Esophagus (tissue), 2 donors: ENCODE measurements around the gene SPINK1. TPM values are rescaled to one million over a fixed set of nuclear protein-coding genes. Genes with fewer than 3 reads are reported as not detected.
"Not testable (repeated sequence)": the region's sequence is repeated elsewhere in the genome, so short reads cannot be mapped to it uniquely, and the experiment has no call there.

ENCODE experiments used
- H3K27ac ChIP-seq, 2 donors: one replicate each; pipeline ENCODE4 v1.5.1; 2013; ENCODE audit warnings: low read depth in 2 of 2, mild to moderate bottlenecking in 2 of 2, inconsistent platforms in 1 of 2, low read length in 1 of 2, moderate library complexity in 1 of 2
- H3K27me3 ChIP-seq, 2 donors: one replicate each; pipeline ENCODE4 v1.6.1; 2013; ENCODE audit warnings: low read length in 2 of 2, control low read depth in 1 of 2, mild to moderate bottlenecking in 1 of 2; ENCODE audit not compliant: insufficient read depth in 2 of 2, control insufficient read depth in 1 of 2
- H3K36me3 ChIP-seq, 2 donors: one replicate each; pipeline ENCODE4 v1.6.1; 2013; ENCODE audit warnings: low read length in 1 of 2; ENCODE audit not compliant: control insufficient read depth in 2 of 2, insufficient read depth in 2 of 2
- H3K4me1 ChIP-seq, 2 donors: one replicate each; pipeline ENCODE4 v1.6.1; 2013; ENCODE audit warnings: low read length in 1 of 2; ENCODE audit not compliant: control insufficient read depth in 2 of 2, insufficient read depth in 2 of 2
- H3K4me3 ChIP-seq, 2 donors: one replicate each; pipeline ENCODE4 v1.5.1; 2013; ENCODE audit warnings: low read length in 2 of 2, mild to moderate bottlenecking in 2 of 2, low read depth in 1 of 2, moderate library complexity in 1 of 2
- H3K9me3 ChIP-seq, 2 donors: one replicate each; pipeline ENCODE4 v1.6.1; 2013; ENCODE audit warnings: mild to moderate bottlenecking in 2 of 2, low read depth in 1 of 2, low read length in 1 of 2, moderate library complexity in 1 of 2; ENCODE audit not compliant: control insufficient read depth in 2 of 2, insufficient read depth in 1 of 2
- WGBS, 2 donors: extraction: QIAGEN DNeasy Blood & Tissue Kit; methylation state at CpG; one replicate each; pipeline ENCODE4 v1.1.7; 2013; 5-methylcytosine and 5-hydroxymethylcytosine counted together
- polyA plus RNA-seq, 2 donors: library from polyadenylated mRNA; stranded (reverse); fragments of 200-250 nt; gene quantifications; one replicate each; pipeline ENCODE4 v1.2.3, GENCODE V29; 2013
- donor health status: healthy with polysubstance abuse.
- donor health status: Bipolar disorder and iron deficiency.

The SPINK1 gene
- polyA plus RNA-seq, 2 donors, result 0.76 to 5.3 TPM

- not testable (repeated sequence) for H3K4me3 ChIP-seq, H3K27me3 ChIP-seq, H3K4me1 ChIP-seq, H3K27ac ChIP-seq, H3K9me3 ChIP-seq, H3K36me3 ChIP-seq
- WGBS, 2 donors, result 94 to 95% methylated on average over 17 to 18 of the region's 18 CpGs
These were observed 40.6 kb upstream of the SPINK1 start for GRCh38 chr5:147871980-147872549.

GRCh38 chr5:147869892-147870291 is 38.4 kb upstream of the SPINK1 start:
- not testable (repeated sequence) for H3K4me1 ChIP-seq, H3K4me3 ChIP-seq, H3K36me3 ChIP-seq, H3K27ac ChIP-seq, H3K9me3 ChIP-seq, H3K27me3 ChIP-seq
- WGBS, 2 donors, result 57 to 76% methylated on average over 5 to 6 of the region's 6 CpGs

- Histone ChIP-seq H3K36me3 (no peaks in the 10 kb centered on the region), H3K27ac (peak overlapping the region in 1 of 2 donors; percentile 7), H3K9me3 (no peaks in the 10 kb centered on the region), H3K4me1 (no peaks in the 10 kb centered on the region), H3K4me3 (no peak overlapping the region), H3K27me3 (no peaks in the 10 kb centered on the region)
- WGBS, 2 donors, result 42 to 50% methylated on average over 4 of the region's 4 CpGs
These were observed 37.6 kb upstream of the SPINK1 start for GRCh38 chr5:147869112-147869511.

GRCh38 chr5:147863454-147864158 is 32.1 kb upstream of the SPINK1 start:
- H3K27me3 ChIP-seq, result no peaks in the 10 kb centered on the region
- H3K4me1 ChIP-seq, result no peaks in the 10 kb centered on the region
- H3K9me3 ChIP-seq, result no peaks in the 10 kb centered on the region
- no peak overlapping the region for H3K4me3 ChIP-seq
- 14 to 31% methylated on average over 3 of the region's 3 CpGs for WGBS, 2 donors
- H3K36me3 ChIP-seq, result no peaks in the 10 kb centered on the region
- H3K27ac ChIP-seq, result no peak overlapping the region

GRCh38 chr5:147860641-147861025 is 29.2 kb upstream of the SPINK1 start:
- H3K27ac ChIP-seq, result no peak overlapping the region
- H3K4me1 ChIP-seq, result no peaks in the 10 kb centered on the region
- H3K9me3 ChIP-seq, result no peaks in the 10 kb centered on the region
- WGBS, 2 donors, result 54 to 58% methylated on average over 1 of the region's 1 CpG
- no peaks in the 10 kb centered on the region for H3K27me3 ChIP-seq
- no peak overlapping the region for H3K4me3 ChIP-seq
- no peaks in the 10 kb centered on the region for H3K36me3 ChIP-seq

- Histone ChIP-seq H3K27ac (no peak overlapping the region), H3K4me3 (no peak overlapping the region), H3K9me3 (no peaks in the 10 kb centered on the region), H3K36me3 (no peaks in the 10 kb centered on the region), H3K4me1 (no peaks in the 10 kb centered on the region), H3K27me3 (no peaks in the 10 kb centered on the region)
- WGBS, 2 donors, result 73 to 78% methylated on average over 3 of the region's 3 CpGs
These were observed 28.6 kb upstream of the SPINK1 start for GRCh38 chr5:147859962-147860640.

- H3K36me3 ChIP-seq, result no peaks in the 10 kb centered on the region
- H3K4me3 ChIP-seq, result no peak overlapping the region
- no peaks in the 10 kb centered on the region for H3K27me3 ChIP-seq
- WGBS, 2 donors, result 64 to 76% methylated on average over 1 of the region's 1 CpG
- no peaks in the 10 kb centered on the region for H3K4me1 ChIP-seq
- no peaks in the 10 kb centered on the region for H3K9me3 ChIP-seq
- no peak overlapping the region for H3K27ac ChIP-seq
These were observed 27.1 kb upstream of the SPINK1 start for GRCh38 chr5:147858565-147858964.

GRCh38 chr5:147857302-147858129 is 26.0 kb upstream of the SPINK1 start:
- Histone ChIP-seq H3K27me3 (no peaks in the 10 kb centered on the region), H3K36me3 (no peaks in the 10 kb centered on the region), H3K4me1 (no peaks in the 10 kb centered on the region), H3K4me3 (no peak overlapping the region), H3K27ac (no peak overlapping the region), H3K9me3 (no peaks in the 10 kb centered on the region)
- WGBS, 2 donors, result 1% methylated on average over 2 of the region's 2 CpGs

GRCh38 chr5:147856801-147857200 is 25.3 kb upstream of the SPINK1 start:
- H3K27me3 ChIP-seq, result no peaks in the 10 kb centered on the region
- H3K4me3 ChIP-seq, result no peak overlapping the region
- H3K36me3 ChIP-seq, result no peaks in the 10 kb centered on the region
- peaks cover 0 to 2% of the 10 kb centered on the region in 2 donors for H3K9me3 ChIP-seq
- no peaks in the 10 kb centered on the region for H3K4me1 ChIP-seq
- no peak overlapping the region for H3K27ac ChIP-seq
